Endothelial cell of umbilical vein (primary cell): Measurements from ENCODE around the gene CACNA1E. TPM values are rescaled to one million over a fixed set of nuclear protein-coding genes. Genes with fewer than 3 reads are reported as not detected.

Experiments used
- BruUV-seq: library from RNA; stranded (reverse); fragments of 400-500 nt; replicated peaks from 2 replicates; lab custom pipeline; 2021; lab: Mats Ljungman, UMichigan
- CTCF ChIA-PET: fragments of 300-600, 350-600 bp; sonication (Branson Sonifier 250); formaldehyde crosslinking; loops from one replicate; lab custom pipeline; 2021; ENCODE audit warnings: antibody characterized with exemption, inconsistent platforms; lab: Charles Lee
- POLR2A ChIA-PET: fragments of 300-600, 350-600 bp; sonication (Branson Sonifier 250); formaldehyde crosslinking; loops from one replicate; lab custom pipeline; 2021; ENCODE audit warnings: antibody characterized with exemption, inconsistent platforms; lab: Charles Lee
- DNase-seq: peaks from one replicate; pipeline ENCODE4 v3.0.0-alpha.2; 2011; ENCODE audit warnings: low read depth, low spot score
- FAIRE-seq: peaks from 2 replicates; lab custom pipeline; 2011; peaks lifted over from hg19 to GRCh38; lab: Jason Lieb, UNC
- H2AFZ ChIP-seq: 2 replicates; pipeline ENCODE4 v1.6.0; 2012; ENCODE audit warnings: low read depth, low read length, control low read depth, inconsistent platforms
- H3K27ac ChIP-seq: 2 replicates; pipeline ENCODE4 v1.5.1; 2011; ENCODE audit warnings: low read depth, mild to moderate bottlenecking, control low read depth, low read length, moderate library complexity; ENCODE audit not compliant: insufficient read depth
- H3K27me3 ChIP-seq, 2 experiments: 2 replicates each; pipeline versions ENCODE4 v1.6.0 to v1.6.1; 2011; ENCODE audit warnings: low read length in 2 of 2, mixed read lengths in 1 of 2; ENCODE audit not compliant: control insufficient read depth in 2 of 2, insufficient read depth in 2 of 2
- H3K36me3 ChIP-seq, 2 experiments: 2 replicates in 1 of 2; 3 replicates in 1 of 2; pipeline ENCODE4 v1.5.1; 2011; ENCODE audit warnings: low read length in 2 of 2, mild to moderate bottlenecking in 1 of 2, moderate library complexity in 1 of 2; ENCODE audit not compliant: control insufficient read depth in 2 of 2, insufficient read depth in 2 of 2; ENCODE audit errors: extremely low read depth in 1 of 2
- H3K4me1 ChIP-seq: 3 replicates; pipeline ENCODE4 v1.5.1; 2011; ENCODE audit warnings: mild to moderate bottlenecking, low read length; ENCODE audit not compliant: control insufficient read depth, insufficient read depth; ENCODE audit errors: extremely low read depth
- H3K4me2 ChIP-seq: 2 replicates; pipeline ENCODE4 v1.6.1; 2011; ENCODE audit warnings: low read length, control low read depth, mixed read lengths; ENCODE audit not compliant: insufficient read depth
- H3K4me3 ChIP-seq, 3 experiments: fragments of 200-600 bp in 1 of 3; sonication (generic), shearing (Covaris generic) in 1 of 3; replicated peaks in 1 of 3; 2 replicates each; pipeline ENCODE4 v1.5.1; 2011 to 2016; ENCODE audit warnings: control low read depth in 3 of 3, low read length in 3 of 3, mild to moderate bottlenecking in 2 of 3, inconsistent platforms in 1 of 3, low read depth in 1 of 3, moderate library complexity in 1 of 3; ENCODE audit not compliant: insufficient read depth in 1 of 3
- H3K79me2 ChIP-seq: 2 replicates; pipeline ENCODE4 v1.6.0; 2012; ENCODE audit warnings: low read length, inconsistent platforms; ENCODE audit not compliant: control insufficient read depth, insufficient read depth
- H3K9ac ChIP-seq: replicated peaks from 2 replicates; pipeline ENCODE3; 2011; ENCODE audit warnings: low read length, control low read depth; ENCODE audit not compliant: insufficient read depth; ENCODE audit errors: extremely low read depth
- H3K9me1 ChIP-seq: replicated peaks from 3 replicates; pipeline ENCODE4 v1.6.0; 2011; ENCODE audit warnings: mild to moderate bottlenecking, low read length; ENCODE audit not compliant: control insufficient read depth, insufficient read depth; ENCODE audit errors: extremely low read depth
- H3K9me3 ChIP-seq: replicated peaks from 2 replicates; pipeline ENCODE4 v1.5.1; 2012; ENCODE audit warnings: low read length, inconsistent platforms; ENCODE audit not compliant: control insufficient read depth, insufficient read depth
- H4K20me1 ChIP-seq: replicated peaks from 2 replicates; pipeline ENCODE3; 2011; ENCODE audit warnings: mild to moderate bottlenecking, low read length; ENCODE audit not compliant: control insufficient read depth, insufficient read depth; ENCODE audit errors: extremely low read depth
- CTCF ChIP-seq, 2 donors: IDR thresholded peaks; 1 replicate in 1 of 2; 2 replicates in 1 of 2; pipeline ENCODE4 v1.5.1; 2011; ENCODE audit warnings: low read length in 2 of 2, mild to moderate bottlenecking in 2 of 2, moderate library complexity in 2 of 2, control low read depth in 1 of 2, inconsistent platforms in 1 of 2, low read depth in 1 of 2; ENCODE audit not compliant: insufficient read depth in 1 of 2; ENCODE audit errors: extremely low read depth in 1 of 2
- EZH2 ChIP-seq: IDR thresholded peaks from 2 replicates; pipeline ENCODE4 v1.6.1; 2012; ENCODE audit warnings: borderline replicate concordance, low read depth, mild to moderate bottlenecking, moderate library complexity, low read length, inconsistent platforms; ENCODE audit not compliant: severe bottlenecking
- FOS ChIP-seq: IDR thresholded peaks from 2 replicates; pipeline ENCODE4 v1.6.1; 2011; ENCODE audit warnings: mild to moderate bottlenecking, low read length, moderate library complexity, borderline replicate concordance; ENCODE audit not compliant: insufficient read depth
- GATA2 ChIP-seq: IDR thresholded peaks from 2 replicates; pipeline ENCODE4 v1.7.0; 2011; ENCODE audit warnings: low read depth, mild to moderate bottlenecking, moderate library complexity, mixed read lengths, low read length; ENCODE audit not compliant: insufficient read length, insufficient read depth
- JUN ChIP-seq: IDR thresholded peaks from 2 replicates; pipeline ENCODE4 v1.6.1; 2011; ENCODE audit warnings: borderline replicate concordance, low read depth; ENCODE audit not compliant: insufficient read length, insufficient read depth
- MAX ChIP-seq: IDR thresholded peaks from 2 replicates; pipeline ENCODE4 v1.6.1; 2011; ENCODE audit not compliant: insufficient read depth, insufficient read length
- MYC ChIP-seq: IDR thresholded peaks from one replicate; pipeline ENCODE4 v1.6.1; 2011; ENCODE audit warnings: mild to moderate bottlenecking, low read depth, low read length
- POLR2A ChIP-seq: IDR thresholded peaks from 2 replicates; pipeline ENCODE4 v1.6.1; 2012; ENCODE audit warnings: low read depth, mild to moderate bottlenecking, control low read depth, low read length
- POLR2AphosphoS5 ChIP-seq: IDR thresholded peaks from 2 replicates; pipeline ENCODE4 v1.6.1; 2012; ENCODE audit warnings: low read depth, mild to moderate bottlenecking, control low read depth, low read length, moderate library complexity; ENCODE audit not compliant: insufficient read depth
- dilution Hi-C: fragments of 300-500 bp; cut with MboI; formaldehyde crosslinking; loops from one replicate; pipeline ENCODE4 v1.15.0; 2019; ENCODE audit warnings: low sequenced_read_pairs; ENCODE audit not compliant: extremely low pct_ligation_motif_present
- intact Hi-C: fragments of 100-400 bp; cut with micrococcal nuclease; formaldehyde crosslinking; loops from one replicate; pipeline ENCODE4 v1.10.0; 2022
- polyA plus RNA-seq, 4 experiments: library from polyadenylated mRNA; depleted of rRNA in 3 of 4; stranded (reverse) in 3 of 4; unstranded in 1 of 4; fragments of >200 nt; gene quantifications; 2 replicates each; pipeline versions ENCODE4 v1.2.1 to v1.2.3, GENCODE V29; 2011 to 2012; ENCODE audit warnings: missing spikeins in 1 of 4
- total RNA-seq: library from RNA; stranded (reverse); gene quantifications from 2 replicates; pipeline ENCODE4 v1.2.3, GENCODE V29; 2021

Gene CACNA1E
- total and polyA plus RNA-seq, 2 donors (not counting 3 experiments of a cell fraction or from before 2014, with no cell fraction given): not detected

DNA sequence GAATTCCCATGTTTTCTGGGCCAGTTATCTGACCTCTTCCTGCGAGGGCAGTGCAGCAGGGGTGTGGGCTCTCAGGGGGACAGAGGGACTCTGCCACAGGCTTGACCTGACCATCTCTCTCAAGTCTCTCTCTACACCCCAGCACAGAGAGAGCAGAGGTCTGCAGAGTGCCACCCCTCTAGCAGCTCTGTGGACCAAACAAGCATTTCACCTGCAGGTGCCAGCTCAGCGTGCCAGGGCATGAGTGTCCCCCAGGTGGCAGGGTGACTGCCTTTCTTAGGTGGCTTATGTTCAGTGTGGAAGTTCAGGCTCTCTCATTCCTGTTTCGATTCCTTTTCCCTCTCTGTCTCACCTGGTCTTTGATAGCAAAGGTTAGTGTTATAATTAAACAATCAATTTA is 191.3 kb downstream of the CACNA1E start:
- Histone ChIP-seq H3K27ac (no peak overlapping the region), H3K4me3 (no peak overlapping the region), H3K27me3 (no peaks in the 10 kb centered on the region), H3K9me1 (no peaks in the 10 kb centered on the region), H3K36me3 (no peaks in the 10 kb centered on the region), H3K4me1 (no peaks in the 10 kb centered on the region), H3K79me2 (no peaks in the 10 kb centered on the region), H3K9ac (no peak overlapping the region), H3K4me2 (no peak overlapping the region), H2AFZ (no peak overlapping the region), H3K9me3 (no peaks in the 10 kb centered on the region), H4K20me1 (no peaks in the 10 kb centered on the region)
- ChIA-PET POLR2A (no interaction called here), CTCF (no interaction called here)
- dilution Hi-C loops (no loop called here), intact Hi-C loops (no loop called here)
- no TSS peak for BruUV-seq
- DNase-seq: no peak
- no peak for TF ChIP-seq MAX
- TF ChIP-seq POLR2AphosphoS5: no peak
- TF ChIP-seq POLR2A: no peak
- no peak for TF ChIP-seq GATA2
- no peak for TF ChIP-seq JUN
- TF ChIP-seq CTCF (IDR thresholded peaks at IDR 0.05; ENCODE audit: extremely low read depth in 1 of 2, insufficient read depth in 1 of 2, low read depth in 1 of 2, low read length in 2 of 2): no peak
- TF ChIP-seq FOS: no peak
- TF ChIP-seq MYC: no peak
- no peak for TF ChIP-seq EZH2
- no peak for FAIRE-seq
